Measurements from ENCODE around the gene KIF18B.

The KIF18B gene

DNA sequence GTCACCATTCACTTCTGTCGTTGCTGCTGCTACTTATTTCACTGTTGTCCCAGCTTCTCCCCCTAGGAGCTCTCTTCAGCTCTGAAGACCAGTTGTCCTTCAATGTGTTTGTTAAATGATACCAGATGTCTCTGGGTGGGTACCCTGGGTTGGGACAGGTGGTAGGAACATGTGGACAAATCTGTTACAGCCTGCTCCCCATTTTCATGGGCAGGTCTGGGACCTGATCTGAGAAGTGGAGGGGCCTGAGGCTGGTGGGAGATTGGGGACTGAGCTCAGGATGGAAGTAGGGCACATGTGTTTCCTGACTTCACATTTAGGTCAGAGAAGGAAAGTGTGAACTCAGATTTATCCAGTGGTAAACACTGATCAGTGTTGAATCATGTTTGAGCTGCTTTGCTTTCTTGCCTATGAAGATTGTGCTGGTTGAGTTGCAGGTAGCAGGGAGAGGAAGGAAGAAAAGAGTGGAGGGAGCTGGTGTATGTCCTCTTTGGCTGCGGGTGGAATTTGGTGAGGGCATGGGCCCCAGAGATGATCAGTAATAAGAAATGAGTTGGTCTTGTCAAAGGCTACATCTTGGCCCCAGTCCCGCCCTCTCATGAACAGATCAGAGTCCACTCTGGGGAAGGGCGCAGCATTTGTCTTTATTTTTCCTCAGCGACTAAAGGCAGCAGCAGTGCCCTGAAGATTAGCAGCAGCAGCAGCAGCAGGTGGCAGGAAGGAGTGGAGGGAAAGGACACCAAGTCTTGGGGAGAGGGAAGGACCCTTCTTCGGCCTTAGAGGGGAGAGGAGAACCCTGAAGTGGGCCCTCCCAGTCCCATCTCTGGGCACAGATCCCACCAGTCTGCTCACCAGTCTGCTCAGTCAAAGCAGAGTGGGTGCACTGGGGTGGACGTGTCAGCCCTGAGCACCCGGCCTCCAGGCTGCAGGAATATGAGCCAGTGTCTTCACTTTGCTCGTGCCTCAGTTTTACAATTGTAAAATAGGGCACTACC, 42.3 kb downstream of the KIF18B start:
- no peak for DNase-seq (ENCODE audit: low spot score)

DNA sequence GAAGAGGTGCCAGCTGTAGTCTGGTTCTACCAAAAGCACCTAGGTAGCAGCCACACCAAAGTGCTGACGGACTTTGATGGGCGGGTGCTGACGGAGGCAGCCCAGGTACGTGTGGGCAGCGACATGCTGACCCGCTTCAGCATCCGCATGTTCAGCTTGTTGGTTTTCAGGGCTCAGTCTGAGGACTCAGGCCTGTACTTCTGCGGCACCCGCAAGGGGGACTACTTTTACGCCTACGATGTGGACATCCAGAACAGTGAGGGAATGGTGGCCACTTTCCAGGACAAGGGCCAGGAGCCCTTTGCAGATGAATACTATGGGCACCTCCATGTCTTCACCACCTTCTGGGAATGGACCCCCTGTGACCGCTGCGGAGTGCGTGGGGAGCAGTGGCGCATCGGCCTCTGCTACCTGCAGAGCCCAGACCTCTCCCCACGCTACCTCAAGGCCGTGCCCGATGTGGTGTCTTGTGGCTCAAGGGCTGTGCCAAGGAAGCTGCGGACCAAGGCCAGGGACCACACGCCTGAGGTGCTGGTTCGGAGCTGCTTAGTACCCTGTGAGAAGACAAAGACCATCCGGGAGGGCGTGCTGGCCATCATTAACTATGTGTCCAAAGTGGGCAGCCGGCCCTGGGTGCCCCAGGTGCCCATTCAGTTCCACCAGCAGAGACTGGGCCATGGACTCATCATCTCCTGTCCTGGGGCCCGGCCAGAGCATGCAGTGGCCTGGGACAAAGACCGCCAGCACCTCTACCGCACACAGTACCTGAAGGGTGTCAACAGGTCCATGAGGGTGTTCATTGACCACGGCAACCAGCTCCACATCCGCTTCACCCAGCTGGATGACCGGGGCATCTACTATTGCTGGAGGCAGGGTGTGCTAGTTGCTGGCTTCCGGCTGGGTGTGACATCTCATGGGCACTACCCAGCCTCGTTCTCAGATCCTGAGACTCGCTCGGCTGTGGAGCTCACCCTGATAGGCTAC, 43.3 kb downstream of the KIF18B start:
- no peak for DNase-seq (ENCODE audit: low spot score)

GRCh38 chr17:44903012-44903685, 44.4 kb downstream of the KIF18B start:
- DNase-seq (ENCODE audit: low spot score), result no peak

DNA sequence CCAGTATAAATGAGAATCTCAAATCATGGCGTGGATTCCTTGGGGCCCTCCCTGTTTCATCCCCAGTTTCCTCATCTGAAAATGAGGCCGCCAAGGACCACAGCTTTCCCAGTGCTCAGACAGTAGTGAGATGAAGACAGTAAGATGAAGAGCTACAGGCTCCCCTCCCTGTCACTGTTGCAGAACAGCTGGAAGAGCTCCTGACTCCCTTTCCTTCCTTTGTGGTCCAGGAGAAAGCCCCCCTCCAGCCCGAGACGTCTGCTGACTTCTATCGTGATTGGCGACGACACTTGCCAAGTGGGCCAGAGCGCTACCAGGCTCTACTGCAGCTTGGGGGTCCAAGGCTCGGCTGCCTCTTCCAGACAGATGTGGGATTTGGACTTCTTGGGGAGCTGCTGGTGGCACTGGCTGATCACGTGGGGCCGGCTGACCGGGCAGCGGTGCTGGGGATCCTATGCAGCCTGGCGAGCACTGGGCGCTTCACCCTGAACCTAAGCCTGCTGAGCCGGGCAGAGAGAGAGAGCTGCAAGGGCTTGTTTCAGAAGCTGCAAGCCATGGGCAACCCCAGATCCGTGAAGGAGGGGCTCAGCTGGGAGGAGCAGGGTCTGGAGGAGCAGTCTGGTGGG, 45.3 kb downstream of the KIF18B start:
- DNase-seq (ENCODE audit: low spot score), result no peak

DNA sequence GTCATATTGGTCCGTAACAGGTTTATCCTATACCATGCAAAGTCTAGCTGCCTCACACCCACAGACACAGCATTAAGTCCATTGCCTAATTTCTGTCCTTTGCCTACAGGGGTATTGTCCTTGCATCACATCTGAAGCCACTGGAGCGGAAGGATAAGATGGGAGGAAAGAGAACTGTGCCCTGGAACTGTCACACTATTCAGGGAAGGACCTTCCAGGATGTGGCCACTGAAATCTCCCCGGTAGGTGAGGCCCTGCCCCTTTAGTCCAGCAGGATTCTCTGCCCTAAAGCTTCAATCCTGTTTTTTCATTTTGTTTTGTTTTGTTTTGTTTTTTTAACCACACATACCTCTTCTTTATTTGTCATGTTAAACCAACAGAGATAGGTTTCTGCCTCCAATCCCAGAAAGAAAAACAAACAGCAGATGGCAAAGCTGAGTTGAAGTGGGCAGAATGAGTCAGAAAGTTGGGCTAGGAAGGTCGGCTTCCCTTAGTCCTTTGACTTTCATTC, 46.1 kb downstream of the KIF18B start:
- no peak for DNase-seq (ENCODE audit: low spot score)

- no peak for DNase-seq (ENCODE audit: low spot score)
Observed at GRCh38 chr17:44900894-44901293, 46.7 kb downstream of the KIF18B start.

GRCh38 chr17:44899074-44899782, 48.3 kb downstream of the KIF18B start, which contains the start of gene EFTUD2:
TSS of gene EFTUD2 (minus strand) at chr17:44899445. CDS start at chr17:44894521, 4,924 bp downstream.
- peak; percentile 99 for DNase-seq (ENCODE audit: low spot score)

DNA sequence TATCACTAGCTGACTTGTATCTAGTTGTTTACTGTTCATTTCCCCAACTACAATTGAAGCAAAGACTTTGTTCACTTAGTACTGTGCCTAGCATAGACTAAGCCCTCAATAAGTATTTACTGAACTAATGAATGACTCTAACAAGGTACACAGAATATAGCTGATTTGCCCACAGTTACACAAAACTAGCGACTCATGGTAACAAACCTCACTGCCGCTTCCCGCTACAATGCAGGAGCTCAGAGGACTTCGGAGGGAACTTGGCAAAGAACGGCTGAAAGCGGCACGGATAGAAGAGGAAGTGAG, 48.9 kb downstream of the KIF18B start:
- DNase-seq (ENCODE audit: low spot score), result no peak

GRCh38 chr17:44894642-44895041, 52.9 kb downstream of the KIF18B start:
- no peak for DNase-seq (ENCODE audit: low spot score)

GRCh38 chr17:44892250-44892649, 55.3 kb downstream of the KIF18B start:
- DNase-seq (ENCODE audit: low spot score), result no peak

GRCh38 chr17:44889003-44889402, 58.6 kb downstream of the KIF18B start:
- no peak for DNase-seq (ENCODE audit: low spot score)

- DNase-seq (ENCODE audit: low spot score), result no peak
Observed at GRCh38 chr17:44887971-44888954, 59.3 kb downstream of the KIF18B start.

GRCh38 chr17:44887016-44887415, 60.6 kb downstream of the KIF18B start:
- DNase-seq (ENCODE audit: low spot score), result no peak

DNA sequence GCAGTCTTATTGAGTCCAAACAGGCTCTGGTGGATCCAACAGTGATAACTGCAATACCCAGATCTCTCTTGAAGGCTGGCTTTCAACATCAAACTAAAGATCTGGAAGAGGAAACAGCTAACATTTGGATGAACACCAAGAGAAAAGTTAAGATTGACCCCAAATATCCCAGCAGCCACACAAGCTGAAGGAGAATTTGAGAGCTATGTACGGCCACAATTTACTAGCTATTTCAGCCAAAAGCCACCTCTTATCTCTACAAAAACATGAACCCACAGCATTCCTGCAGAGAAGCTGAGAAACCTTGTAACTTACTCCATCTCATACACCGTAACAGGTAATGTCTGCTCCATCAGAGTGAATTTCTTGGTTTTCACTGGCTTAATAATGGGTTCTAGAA, 62.6 kb downstream of the KIF18B start:
- DNase-seq (ENCODE audit: low spot score), result no peak

- no peak for DNase-seq (ENCODE audit: low spot score)
Observed at GRCh38 chr17:44881145-44881544, 66.4 kb downstream of the KIF18B start.

- DNase-seq (ENCODE audit: low spot score), result no peak
Observed at GRCh38 chr17:44880062-44880461, 67.5 kb downstream of the KIF18B start.

GRCh38 chr17:44879376-44879775, 68.2 kb downstream of the KIF18B start:
- no peak for DNase-seq (ENCODE audit: low spot score)

- no peak for DNase-seq (ENCODE audit: low spot score)
Observed at GRCh38 chr17:44878627-44879221, 68.8 kb downstream of the KIF18B start.

GRCh38 chr17:44877121-44877520, 70.5 kb downstream of the KIF18B start:
- no peak for DNase-seq (ENCODE audit: low spot score)
